CD4-positive, alpha-beta T cell treated with Interleukin-17A for 4 hours (primary cell): ENCODE measurements around the gene PDE4D.
"Not testable (repeated sequence)": the region's sequence is repeated elsewhere in the genome, so short reads cannot be mapped to it uniquely, and the experiment has no call there.

Experiments used
- DNase-seq: peaks from one replicate; pipeline ENCODE4 v3.0.0-alpha.2; 2020; ENCODE audit warnings: mixed read lengths

PDE4D gene

DNA sequence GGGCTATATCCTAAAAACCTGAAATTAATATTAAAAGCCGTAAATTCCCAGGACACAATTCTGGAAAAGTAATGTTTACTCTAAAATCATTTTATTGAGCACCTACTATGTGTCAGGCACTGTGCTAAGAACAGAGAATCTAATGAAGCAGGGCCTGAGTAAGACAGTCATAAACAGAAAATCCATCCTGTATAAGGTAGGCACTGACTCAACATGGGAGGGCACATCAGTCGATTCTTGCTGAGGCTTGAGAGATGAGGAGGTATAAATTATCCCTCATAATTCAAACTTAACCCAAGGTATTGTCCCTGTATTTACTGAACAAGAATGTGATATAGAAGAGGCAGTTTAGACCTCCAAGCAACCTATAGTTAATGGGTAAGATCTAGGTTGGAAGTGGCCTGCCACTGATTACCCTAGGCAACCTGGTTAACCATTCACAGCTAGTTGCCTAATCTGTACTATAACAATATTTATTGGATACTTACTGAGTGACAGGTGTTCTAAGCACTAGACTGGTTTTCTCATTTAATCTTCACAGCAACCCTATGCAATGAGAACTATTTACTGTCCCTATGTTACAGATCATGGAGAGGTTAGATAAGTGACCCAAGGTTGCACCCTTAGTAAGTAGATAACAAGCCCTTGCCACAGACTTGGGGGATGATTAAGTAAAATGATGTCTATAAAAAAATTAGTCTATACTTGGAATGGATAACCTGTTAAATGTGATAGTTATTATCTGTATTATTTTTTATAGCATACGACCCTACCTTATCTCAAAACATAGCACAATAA is 317.7 kb downstream of the PDE4D start:
- no peak for DNase-seq

DNA sequence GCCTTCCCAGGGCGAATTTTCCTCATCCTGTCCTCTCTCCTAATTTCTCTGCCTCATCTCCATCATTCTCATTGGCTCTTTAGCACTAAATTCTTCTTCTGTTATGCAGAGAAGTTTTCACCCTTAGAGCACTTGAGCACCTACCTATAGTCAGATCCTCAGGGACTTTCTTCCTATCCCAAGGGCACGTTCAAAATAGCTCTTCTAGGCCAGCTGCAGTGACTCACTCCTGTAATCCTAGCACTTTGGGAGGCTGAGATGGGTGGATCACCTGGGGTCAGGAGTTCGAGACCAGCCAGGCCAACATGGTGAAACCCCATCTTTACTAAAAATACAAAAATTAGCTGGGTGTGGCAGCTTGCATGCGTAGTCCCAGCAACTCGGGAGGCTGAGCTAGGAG is 320.0 kb downstream of the PDE4D start:
- DNase-seq: not testable (repeated sequence)

DNA sequence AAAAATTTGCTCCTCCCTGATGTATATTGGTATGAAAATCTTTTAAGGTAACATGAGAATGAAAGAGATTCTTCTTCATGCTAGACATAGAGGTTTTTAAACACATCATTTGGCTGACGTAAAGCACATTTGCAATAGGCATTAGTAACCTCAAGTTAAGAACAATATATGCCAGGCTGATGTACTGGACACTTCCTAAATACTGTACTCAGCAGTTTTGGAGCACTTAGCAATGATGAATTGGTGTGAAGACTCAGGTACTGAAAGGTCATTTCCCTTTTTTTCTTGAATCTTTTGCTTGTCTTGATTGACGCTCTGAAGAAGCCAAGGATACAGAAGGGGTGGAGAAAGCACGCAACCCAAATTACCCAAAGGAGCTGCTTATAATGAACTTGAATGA is 322.5 kb downstream of the PDE4D start:
- DNase-seq: no peak

DNA sequence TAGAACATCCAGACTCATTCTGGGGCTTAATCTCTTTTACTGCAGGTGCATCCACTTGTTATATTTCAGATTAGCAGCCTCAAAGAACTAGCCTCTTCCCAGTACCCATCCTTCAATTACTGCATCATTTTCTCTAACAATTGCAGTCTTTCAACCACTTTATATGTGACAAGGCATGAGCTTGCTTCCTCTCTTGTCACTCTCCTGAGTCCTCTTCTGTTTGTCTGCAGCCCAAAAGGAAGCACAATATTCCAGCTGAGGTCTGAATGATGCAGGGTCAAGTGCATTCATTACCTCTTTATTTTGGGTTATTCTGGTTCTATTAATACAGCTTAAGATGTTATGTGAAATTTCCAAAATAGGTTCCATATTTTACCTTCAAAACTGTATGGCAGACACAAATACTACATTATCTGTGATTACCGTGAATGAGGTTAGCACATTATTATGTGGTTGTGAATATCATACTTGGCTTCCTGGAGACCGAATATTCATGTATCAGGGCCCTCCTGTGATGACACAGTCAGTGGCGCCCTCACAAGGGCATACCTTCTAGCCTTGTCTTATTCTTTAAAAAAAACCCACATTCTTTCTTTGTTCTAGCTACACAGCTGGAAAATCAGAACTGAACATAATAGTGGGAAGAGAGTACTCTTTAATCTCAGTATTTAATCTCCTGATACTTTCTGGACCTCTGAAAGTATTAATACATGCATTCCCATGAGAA is 323.8 kb downstream of the PDE4D start:
- DNase-seq: no peak

DNA sequence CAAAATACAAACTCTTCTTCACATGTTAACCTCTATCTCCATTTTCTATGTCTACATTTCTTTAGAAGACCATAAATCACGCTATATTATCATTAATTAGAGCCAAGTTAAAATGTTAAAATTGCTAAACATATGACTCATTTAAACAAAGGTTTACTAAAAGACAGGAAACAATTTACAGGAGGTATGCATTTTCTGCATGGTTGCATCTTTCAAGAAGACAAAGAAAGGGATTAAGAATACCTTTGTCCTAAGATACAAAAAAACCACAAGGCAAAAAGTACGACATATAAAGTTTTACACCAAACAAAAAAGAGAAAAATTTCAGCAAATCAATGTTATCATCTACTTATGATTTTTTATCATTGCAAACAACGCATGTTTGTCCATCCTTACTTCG is 324.4 kb downstream of the PDE4D start:
- no peak for DNase-seq

DNA sequence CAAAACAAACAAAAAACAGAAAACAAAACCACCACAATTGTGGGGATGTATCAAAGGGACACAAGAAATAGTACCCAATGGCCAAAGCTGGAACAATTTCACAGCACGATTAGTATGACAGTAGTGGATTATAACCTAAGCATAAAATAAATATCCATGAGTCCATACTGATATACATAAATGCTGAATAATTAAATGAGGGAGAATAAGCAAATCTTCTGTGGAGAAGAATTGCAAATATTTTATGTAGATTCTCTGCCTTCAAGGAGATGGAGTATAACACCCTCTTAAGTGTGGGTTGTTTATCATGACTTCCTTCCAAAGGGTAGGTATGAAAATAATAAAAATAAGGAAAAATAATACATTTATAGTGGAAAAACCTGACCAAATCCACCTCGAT is 325.4 kb downstream of the PDE4D start:
- DNase-seq: no peak

DNA sequence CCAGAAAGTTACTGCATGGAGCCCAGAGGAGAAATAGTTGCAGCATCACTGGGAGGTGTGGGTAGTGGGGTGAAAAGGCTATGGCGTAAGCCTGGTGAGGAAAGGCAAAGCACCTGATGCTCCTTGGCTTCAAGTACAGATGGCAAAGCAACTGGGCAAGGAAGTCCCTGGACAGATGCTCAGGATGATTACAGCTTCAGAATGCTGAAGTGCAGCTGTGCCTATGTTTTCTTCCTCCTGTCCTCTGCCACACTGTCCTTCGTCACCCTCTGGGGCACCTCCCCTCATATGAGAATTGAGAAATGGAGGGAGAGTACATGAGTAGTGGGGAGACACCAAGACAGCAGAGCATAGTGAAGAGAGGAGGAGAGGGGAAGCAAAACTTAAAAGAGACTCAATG is 328.0 kb downstream of the PDE4D start:
- DNase-seq: no peak

DNA sequence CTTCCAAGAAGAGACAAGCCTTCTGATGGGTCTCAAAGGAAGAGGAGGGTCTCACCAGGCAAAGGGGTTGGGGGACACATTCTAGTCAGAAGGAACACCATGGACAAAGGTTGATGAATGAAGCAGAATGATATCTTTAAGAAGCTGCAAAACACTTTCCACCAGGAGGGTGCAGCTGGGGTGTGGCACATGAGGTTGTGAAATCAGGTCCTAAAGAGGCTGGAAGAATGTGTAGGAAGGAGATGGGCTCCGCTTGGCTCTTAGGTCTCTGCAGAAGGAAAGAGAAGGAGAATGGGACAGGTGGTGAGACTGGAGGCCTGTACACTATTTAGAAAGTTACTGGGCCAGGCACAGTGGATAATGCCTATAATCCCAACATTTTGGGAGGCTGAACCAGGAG is 328.6 kb downstream of the PDE4D start:
- DNase-seq: no peak

DNA sequence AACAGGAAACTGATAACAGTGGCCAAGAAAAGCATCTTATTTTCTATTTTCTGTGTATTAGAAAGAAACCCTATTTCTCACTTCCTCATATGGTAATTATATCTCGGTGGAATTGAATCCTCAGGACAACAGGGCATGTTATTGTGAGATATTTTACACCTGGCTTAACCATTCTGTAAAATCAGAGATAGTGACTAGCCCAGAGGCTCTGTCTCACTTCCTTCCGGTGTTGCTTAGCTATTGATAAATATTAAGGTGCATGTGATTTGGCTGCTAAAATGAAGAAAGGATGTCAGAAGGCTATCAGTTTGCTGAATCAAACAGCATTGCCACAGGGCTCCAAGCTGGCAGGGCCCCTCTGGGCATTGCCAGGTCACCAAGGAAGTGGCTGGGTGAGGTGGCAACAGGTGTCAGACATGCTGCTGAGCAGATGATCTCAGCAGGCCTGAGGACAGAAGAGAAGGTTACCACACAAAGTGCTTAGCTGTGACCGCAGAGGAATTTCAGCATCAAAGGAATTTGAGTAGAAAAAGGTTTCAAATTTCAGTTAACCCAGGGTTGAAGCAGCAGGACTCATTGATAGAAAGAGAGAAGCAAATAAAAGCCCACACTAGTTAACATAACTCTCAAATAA is 330.7 kb downstream of the PDE4D start:
- DNase-seq: peak; percentile 7

DNA sequence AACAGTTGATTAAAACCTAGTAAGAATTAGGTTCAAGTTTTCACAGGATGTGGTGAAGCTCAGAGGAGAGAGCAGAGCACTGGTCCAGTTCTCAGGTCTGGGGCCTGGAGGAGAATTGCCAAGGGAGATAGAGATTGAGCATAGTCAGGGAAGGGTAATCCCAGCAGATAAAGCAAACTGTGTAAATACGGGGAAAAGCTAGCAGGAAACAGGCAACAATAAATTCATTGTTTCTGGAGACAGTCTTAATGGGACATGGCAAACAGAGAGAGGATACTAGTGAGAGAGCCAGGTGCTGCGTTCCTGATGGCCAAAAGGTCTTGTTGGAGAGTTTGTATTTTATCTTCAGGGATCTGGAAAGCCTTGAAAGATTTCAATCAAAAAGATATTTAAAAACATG is 333.0 kb downstream of the PDE4D start:
- DNase-seq: no peak

DNA sequence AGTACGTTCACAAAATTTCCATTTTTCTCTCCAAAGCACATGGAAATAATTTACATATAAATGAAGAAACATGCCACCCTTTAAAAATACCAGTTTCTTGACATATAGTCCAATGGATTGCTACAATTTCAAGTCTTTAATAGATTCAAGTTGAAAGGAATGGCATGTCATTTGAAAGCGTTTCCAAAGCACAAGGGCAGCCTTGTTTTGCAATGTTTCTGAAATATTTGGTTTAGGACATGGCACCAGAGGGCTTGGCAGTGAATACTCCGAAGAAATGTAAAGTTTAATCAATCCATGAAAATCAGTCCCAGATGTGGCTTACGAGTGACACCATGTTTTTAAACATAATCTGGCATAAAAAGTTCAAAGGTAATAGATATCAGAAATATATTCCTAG is 333.7 kb downstream of the PDE4D start:
- no peak for DNase-seq

DNA sequence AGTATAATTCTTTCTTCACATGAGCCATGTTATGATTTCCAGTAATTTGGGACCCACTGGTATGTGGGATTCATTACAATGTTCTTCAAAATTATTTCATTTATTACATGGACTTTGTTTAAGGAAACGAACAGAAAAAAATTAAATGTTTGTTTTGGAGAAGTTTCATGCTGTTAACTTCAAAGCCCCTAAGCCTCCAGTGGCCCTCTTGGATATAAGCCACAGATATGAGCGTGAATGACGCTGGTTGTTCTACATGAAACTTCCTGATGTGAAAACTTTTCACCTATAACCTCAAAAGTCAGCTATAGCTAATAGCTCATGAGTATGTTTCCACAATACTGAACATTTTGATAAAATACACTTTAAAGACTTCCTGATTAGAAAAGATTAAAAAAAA is 334.2 kb downstream of the PDE4D start:
- DNase-seq: no peak

DNA sequence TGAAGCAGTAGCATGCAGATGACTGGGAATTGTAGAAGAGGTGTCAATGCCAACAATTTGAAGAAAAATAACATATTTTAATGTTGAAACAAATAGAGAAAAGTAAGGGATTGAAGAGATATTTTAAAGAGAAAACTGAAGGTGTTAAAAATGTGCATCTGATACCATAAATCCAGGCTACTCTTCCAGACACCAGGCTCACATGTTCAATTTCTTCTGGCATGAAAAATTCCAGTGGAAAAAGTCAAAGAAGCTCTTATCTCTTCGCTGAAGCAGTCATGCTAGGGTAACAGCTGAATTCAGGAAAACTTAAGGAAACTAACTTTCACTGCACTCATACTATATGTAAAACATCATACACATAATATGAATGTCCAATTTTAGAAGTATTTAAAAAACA is 335.0 kb downstream of the PDE4D start:
- no peak for DNase-seq

DNA sequence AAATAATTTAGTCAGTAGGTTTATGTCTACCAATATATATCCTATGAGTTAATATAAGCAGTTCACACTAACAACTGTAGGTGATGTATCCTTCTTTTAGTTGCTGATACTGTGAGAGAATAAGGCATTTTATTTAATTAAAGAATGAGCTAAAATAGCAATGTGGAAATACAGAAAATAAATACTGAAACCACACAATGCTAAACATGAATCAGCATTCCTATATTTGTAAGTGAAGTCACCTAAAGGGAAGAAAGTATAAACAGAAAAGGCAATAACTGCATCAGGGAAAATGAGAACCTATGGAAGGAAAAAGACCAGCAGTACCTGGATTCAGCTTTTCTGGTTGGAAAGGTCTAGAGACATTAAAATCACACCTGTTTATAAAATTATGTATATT is 336.0 kb downstream of the PDE4D start:
- DNase-seq: no peak

DNA sequence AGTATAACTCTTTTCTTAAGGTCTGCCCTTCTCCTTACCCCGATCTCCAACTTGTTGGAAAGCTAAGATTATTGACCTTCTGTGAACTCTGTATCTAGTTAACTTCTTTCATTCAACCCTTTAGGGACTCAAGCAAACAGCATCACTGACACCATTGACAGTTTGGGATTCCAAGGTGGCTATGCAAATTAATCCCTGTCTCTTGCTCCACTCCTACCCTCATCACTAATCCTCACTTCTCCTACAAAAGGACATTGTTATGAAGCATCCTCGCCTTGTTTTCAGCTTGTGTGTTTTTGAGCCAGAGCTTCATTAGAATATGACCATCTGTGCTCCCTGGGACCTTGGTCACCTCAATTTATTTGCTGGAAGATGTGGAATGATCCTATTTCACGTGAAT is 337.9 kb downstream of the PDE4D start:
- no peak for DNase-seq

DNA sequence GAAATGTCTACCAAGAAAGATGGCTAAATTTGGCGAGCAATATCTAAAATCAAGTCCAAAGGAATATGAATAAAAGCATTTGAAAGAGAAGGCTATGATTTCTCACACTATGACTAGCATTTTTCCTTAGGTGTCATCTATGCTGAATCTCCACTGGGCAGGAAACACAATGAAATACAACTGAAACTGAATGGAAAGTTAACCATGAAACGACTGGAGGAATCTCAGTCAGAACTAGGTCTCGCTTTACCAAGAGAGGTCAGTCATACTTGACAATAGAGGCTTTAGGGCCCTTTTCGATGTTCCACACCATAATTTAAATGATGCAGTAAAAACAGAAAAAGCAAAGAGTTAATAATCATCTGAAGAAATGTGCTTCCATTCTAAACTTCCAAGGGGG is 339.0 kb downstream of the PDE4D start:
- DNase-seq: no peak

DNA sequence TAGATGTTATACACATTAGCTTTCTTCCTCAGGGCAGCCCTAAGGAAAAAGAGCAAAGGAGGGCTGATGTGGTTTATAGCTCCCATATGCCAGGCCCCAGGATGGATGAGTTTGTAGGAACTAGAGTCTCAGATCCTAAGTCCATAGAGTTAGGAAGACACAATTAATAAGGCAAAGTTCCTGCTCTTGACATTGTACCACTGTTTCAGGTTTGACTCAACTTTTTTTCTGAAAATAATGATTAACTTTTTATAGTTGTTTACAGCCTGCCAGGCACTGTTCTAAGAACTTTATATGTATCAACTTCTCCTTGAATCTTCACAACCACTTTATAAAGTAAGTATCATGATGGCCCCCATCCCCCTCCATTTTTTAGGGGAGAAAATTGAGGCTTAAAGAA is 339.5 kb downstream of the PDE4D start:
- DNase-seq: no peak

DNA sequence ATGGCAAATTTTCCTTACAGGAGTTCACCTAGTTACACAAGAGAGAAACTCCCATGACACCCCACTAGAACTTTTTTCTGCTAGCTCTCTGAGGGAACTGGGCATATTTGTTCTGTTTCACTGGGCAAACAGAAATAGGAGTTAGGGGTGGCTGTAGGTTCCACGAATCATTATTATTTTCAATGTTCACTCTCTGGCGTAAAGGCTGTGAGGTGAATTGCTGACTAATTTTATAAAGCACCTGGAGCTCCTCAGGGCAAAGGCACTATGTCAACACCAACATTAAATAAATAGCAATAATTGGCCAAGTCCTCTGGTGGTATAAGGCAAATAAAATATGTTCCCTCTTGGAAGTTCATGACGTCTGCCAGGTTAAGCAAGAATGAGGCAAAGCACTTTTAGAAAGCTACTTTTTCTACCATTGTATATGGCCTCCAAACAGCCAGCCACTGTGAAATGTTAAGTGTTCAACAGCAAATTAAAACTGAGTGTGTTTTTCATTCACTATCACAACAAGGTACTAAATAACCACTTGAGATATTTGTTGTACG is 344.6 kb downstream of the PDE4D start:
- no peak for DNase-seq

DNA sequence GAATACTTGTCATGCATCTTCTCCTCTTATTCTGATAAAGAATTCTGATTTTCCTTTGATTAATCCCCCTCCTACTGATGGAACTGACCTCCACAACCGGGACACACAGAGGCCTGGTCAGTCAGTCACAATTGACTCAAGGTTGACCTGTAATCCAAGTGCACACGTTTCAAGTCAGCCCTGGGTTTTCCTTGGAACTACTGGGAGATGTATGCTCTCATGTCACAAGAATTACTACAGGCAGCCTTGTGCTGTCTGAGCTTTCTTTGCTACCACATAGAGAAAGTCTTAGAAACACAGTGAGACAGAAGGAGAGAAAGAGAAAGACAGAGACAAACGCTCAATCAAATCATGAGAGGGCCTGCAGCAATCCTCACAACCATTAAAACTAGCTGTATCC is 345.8 kb downstream of the PDE4D start:
- DNase-seq: no peak

DNA sequence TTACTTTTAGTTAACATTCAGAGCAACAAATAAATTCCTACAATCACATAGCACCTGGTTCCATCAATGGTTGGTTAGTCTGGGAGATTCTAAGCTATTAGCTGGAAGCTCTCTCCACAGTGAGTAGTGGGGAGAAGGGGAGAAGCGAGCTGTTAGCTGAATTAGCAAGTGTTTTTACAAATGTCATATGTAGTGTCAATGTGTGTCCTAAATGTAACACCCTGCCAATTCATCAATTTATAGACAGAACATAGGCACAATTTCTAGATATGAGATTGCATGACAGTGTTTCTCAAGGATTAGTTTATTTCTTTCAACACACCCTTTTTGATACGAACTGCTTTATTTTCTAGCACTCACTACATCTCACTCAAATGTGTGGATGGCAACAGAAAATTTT is 349.0 kb downstream of the PDE4D start:
- no peak for DNase-seq

DNA sequence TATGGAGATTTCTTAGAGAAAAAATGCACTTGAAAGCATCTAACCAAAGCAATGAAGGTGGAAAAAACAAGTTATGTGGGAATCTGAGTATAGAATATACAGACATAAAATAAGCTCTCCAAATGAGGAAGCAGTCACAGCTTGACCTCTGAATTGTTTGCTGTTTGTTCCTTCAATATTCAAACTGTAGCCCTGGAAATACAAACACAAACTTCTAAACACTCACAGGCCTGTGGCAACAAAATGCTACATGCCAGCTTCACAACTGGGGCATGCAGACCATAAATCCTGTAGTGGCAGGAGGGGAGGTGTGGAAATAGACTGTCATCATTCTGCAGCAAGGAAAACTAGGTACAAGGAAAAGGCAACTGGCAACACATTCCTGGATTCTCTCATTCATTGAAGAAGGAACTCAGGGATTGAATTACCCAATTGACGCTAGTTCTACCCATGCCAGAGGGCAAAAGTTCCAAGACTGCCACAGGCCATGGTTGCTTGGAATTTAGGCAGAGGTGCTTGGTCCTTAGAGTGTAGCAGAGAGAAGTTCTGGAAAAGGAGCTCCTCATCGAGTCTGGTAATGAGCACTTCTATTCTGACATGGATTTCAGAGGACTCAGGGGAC is 349.6 kb downstream of the PDE4D start:
- DNase-seq: no peak

DNA sequence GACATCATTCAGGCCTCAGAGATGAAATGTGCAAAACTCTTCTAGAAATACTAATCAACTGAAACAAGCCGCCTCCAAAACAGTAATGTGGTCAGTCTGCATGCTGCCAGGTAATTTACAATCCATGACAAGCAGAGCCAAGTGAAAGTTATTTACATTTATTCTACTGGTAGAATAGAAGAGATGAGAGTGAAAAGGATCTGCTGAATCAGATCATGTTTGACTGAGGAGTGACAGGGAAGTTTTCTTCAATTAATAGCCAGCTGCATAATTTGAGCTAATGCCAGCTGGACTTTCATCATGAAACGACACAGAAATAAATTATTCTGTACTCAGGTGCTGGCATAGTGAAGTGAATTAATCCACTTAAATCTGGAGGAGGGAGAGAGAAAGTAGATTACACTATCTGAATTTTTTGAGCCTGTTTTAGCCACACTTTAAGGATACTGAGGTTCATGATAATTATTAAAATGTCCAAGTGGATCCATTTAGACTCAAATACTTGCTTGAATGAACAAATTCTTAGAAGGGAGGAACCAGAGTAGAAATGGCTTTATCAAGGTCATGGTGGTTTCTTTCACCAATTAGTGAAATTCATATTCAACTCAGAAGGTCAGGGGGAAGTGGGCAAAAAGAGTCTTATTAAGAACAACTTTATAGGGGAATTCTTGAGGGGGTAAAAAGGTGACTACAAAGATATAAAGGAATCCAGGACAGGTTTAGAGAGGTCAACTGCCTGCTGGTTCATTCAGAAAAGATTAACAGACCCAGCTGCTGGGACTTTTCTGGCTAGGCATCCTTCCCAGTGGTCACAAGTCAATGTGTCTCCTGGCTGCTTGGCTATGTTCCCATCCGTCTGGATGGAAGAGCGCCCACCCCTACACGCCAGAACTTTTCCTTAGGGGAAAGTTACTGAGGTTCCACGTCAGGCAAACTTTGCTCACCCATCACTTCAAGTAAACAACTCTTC is 350.4 kb downstream of the PDE4D start:
- no peak for DNase-seq
